ENCODE results near the gene RMP24.

GRCh38 chr18:36020174-36020711 is 47.8 kb downstream of the RMP24 start:
- TF ChIP-seq CTCF (conservative IDR thresholded peaks at IDR 0.05; ENCODE audit: low read depth, low read length) (no peak), POLR2A (IDR thresholded peaks at IDR 0.05; ENCODE audit: low read depth, low read length) (no peak), CEBPB (IDR thresholded peaks at IDR 0.05; ENCODE audit: low read depth, low read length) (no peak), RCOR1 (IDR thresholded peaks at IDR 0.05; ENCODE audit: insufficient replicate concordance, low read length) (no peak), USF2 (IDR thresholded peaks at IDR 0.05; ENCODE audit: low read depth, low read length) (no peak), SMC3 (IDR thresholded peaks at IDR 0.05; ENCODE audit: low read depth, low read length) (no peak), RAD21 (IDR thresholded peaks at IDR 0.05; ENCODE audit: low read length) (no peak)

Measured in IMR-90 (cell line).